Forelimb muscle (tissue), 1 donor: ENCODE measurements around the gene ADAM19. TPM values are rescaled to one million over a fixed set of nuclear protein-coding genes. Genes with fewer than 3 reads are reported as not detected.
"Not testable (repeated sequence)": the region's sequence is repeated elsewhere in the genome, so short reads cannot be mapped to it uniquely, and the experiment has no call there.

Source experiments
- DNase-seq: peaks from one replicate; pipeline ENCODE4 v3.0.0-alpha.2; 2013; ENCODE audit warnings: low read depth
- polyA plus RNA-seq: library from polyadenylated mRNA; unstranded; fragments of 120-200 nt; gene quantifications from one replicate; pipeline ENCODE4 v1.2.1, GENCODE V29; 2013; ENCODE audit not compliant: insufficient read length

ADAM19 gene
- polyA plus RNA-seq, 1 donor = 17.2 TPM

DNA sequence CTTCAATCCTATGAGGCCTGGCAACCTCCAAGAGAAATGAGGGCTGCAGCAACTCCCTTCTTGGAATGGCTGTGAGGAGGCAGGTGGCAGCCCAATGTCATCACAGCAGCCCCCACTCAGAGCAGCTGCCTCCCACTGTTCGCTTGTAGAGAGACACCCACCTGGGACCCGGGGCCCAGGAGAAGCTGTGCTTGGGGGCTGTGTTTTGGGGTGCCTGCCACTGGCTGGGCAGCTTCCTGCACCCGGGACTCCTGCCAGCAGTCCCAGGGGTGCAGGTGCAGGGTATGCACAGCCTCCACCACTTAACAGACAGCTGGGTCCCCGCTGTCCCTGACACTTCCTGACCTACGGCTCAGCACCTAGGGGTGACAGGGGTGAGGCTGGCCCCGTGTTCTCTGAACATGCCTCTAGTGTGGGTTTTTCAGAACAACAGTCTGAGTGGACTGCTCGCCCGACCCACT is 89.3 kb downstream of the ADAM19 start:
- DNase-seq = no peak

DNA sequence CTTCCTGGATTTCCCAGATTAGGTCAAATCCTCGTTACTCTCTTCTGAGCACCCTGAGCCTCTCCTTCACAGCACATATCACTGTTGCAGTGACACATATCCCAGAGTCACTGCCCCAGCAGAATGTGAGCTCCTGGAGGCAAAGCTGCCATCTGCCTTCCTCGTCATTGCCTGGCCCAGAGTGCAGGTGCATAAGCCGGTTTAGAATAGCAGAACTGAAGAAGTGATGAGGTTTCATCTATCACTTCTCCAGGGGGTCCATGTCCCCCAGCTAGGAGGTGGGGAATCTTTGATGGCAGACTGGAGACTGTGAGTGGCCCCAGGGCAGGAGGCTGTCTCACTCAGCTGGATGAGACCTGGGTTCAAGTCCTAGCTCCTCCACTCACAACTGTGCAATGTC is 89.8 kb downstream of the ADAM19 start:
- DNase-seq = no peak

GRCh38 chr5:157485340-157485739 is 90.2 kb downstream of the ADAM19 start:
- DNase-seq = no peak

- no peak for DNase-seq
Measured at GRCh38 chr5:157484768-157485167, 90.8 kb downstream of the ADAM19 start.

- not testable (repeated sequence) for DNase-seq
Measured at GRCh38 chr5:157482702-157483101, 92.9 kb downstream of the ADAM19 start.

DNA sequence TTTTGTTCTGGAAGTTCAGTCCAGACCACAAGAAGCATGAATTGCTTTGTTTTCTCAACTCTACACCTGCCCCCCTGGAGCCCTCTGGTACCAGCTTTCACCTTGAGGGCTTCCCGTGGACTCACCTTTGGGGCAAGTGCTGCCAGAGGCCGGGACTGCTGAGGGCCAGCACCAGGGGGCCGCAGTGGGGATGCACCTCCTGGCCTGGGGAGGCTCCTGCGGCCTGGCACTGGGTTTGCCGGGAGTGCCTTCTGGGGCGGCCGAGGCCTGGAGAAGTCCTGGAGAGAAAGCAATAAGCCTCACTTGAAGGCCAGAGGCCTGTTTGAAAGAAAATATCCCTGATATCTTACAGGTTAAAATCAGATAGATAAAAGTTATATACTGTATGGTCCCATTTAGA is 93.9 kb downstream of the ADAM19 start:
- DNase-seq = no peak

DNA sequence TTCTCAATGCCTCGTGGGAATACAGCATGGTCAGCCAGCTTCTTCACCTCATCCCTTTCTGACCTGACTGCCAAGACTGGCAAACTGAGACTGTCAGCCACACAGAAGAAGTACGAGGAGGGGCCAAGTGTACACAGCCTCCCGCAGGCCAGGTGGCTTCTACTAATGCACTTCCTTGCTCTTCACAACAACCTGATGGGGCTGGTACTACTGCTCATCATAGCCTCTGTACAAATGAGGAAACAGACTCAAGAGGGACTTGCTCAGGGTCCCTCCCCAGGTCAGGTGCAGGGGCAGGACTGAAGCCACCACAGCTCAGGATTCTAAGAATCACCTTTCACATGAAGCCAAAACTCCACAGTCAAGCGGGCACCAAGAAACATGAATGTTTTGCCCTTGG is 94.3 kb downstream of the ADAM19 start:
- DNase-seq = no peak

DNA sequence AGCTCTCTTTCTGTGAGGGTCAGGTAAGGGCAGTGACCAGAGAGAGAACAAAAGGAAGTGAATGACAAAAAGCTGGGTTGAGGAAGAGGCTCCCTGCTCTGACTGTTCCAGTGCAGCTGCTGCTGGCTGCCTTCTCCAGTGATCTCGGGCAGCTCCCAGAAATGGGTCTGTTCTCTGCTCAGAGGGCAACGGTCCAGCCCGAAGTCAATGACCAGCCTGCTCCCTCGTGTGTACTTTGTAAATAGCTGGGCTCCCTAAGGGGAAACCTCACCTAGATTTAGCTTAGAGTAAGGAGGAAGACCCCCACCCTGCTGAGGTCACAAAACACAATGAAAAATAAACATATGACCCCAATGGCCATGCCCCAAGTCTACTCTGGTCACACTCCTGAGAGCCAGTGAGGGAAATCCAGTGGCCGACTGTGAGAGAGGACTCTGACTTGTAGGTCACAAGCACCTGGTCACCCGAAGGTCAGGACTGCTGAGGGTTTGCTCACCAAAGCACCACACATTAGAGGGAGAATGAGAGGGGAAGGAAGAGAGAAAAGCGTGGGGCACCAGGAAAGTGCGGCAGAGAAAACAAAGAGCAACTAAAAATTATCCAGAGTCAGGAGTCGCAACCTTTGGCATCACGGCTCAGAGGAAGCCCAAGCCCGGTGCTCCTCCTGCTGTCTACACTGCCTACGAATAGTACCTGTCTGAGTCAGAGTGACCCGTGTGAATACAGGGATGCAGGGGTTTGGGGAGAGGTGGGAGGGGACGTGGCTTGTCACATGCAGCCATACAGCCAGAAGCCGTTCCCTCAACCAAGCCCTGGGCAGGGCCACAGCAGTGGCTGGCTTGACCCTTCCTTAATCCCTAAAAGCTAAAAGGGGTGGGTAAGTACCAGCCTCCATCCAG is 95.7 kb downstream of the ADAM19 start:
- no peak for DNase-seq

DNA sequence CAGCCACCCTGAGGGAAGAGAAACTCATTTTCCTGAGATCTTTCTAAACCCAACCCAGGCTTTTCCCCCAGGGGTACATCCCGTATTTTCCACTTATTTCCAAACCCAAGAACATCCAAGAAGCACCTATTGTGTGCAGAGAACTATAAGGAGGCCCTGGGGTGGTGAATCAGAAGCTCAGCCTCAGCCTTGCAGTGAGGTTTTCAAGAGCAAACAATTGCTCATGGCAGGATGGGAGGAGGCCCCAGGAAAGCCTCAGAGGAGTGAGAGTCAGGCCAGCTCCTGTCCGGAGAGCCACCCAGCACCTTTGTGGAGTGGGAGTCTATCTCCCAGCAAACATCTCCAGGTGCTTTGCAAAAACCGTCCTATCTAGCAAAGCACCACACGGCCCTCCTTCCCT is 96.4 kb downstream of the ADAM19 start:
- DNase-seq = no peak

DNA sequence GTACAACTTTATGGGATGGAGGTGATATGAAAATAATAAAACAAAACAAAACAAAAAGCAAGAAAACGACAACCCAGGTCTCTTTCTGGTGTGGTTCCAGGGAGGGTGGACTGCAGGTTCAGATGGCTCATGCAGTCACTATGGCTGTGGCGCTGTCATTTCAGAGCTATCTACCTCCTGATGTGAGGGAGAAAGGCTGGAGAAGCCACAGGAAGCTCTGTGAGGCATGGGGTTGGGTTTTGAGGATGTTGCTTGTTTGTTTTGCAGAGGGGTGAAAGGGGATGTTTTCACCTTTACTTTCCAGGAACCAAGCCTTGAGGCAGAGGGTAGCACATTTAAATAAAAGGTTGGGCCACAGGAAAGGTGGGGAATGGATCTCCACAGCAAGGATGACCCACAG is 96.8 kb downstream of the ADAM19 start:
- no peak for DNase-seq

GRCh38 chr5:157477814-157478494 is 97.6 kb downstream of the ADAM19 start:
- DNase-seq = no peak

DNA sequence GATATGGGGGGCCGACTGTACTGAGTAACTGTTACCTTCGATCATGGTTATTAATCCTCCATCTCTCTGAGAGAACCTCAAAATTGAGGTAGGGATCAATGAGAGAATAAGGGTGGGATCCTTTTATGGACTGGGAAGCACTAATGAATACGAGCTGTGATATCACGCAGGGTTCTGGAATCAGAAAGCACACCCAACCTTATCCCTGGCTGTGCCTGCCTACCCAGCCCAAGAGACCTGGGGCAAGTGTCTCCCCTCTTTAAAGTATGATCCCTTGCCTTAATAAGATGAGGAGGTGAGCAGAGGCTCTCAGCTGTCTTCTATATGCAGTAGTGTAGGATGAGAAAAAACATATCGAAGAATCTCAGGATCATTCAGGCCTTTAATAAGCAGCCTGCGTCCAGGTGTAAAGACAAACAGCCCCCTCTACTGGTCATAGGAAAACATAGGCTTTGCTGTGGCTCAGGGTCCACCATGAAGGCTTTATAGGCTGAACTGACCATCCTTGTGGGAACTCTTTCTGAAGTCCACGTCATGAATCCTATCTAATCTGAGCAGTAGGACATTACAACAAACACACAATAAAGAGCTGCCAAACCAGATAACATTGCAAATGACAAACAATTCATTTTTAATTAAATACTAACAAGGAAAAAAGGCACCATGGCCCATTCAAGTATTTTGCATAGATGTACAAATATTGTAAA is 98.7 kb downstream of the ADAM19 start:
- DNase-seq = peak; percentile 43

DNA sequence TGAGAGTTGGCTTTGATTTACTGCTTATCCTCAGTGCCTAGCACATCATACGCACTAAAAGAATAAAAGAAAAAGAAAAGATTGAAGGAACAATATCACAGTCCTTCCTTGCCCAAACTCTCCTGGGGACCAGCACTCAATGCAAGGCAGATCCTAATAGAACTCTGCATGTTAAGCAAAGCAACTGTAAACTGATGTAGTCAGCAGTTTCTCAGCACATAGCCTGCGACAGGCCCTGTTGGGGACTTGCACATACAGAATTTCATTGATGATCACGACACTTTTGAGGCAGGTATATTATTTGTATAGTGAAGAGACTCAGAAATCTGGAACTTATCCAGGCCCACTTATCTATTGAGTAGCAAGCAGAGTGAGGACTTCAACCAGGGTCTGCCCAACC is 100.1 kb downstream of the ADAM19 start:
- no peak for DNase-seq

GRCh38 chr5:157473383-157474320 is 101.9 kb downstream of the ADAM19 start:
- no peak for DNase-seq

GRCh38 chr5:157471709-157472108 is 103.9 kb downstream of the ADAM19 start:
- no peak for DNase-seq

DNA sequence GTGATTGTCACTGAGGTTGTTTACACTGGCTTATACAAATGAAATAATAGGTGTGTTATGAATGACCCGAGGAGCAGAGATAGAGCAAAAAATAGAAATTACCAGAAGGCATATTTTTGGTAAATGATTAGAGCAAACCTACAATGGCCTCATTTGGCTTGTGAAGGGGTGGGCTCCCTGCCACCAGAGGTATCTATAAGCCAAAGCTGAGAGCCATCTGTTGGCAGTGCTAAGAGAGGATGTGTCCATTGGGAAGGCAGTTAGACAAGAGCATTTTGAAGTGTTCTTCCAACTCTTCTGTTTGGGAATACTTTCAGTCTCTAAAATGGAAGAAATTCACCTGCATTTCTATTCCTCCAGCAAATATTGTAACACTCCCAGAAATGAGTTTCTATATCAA is 104.9 kb downstream of the ADAM19 start:
- no peak for DNase-seq

- no peak for DNase-seq
Measured at GRCh38 chr5:157469687-157470086, 105.9 kb downstream of the ADAM19 start.

DNA sequence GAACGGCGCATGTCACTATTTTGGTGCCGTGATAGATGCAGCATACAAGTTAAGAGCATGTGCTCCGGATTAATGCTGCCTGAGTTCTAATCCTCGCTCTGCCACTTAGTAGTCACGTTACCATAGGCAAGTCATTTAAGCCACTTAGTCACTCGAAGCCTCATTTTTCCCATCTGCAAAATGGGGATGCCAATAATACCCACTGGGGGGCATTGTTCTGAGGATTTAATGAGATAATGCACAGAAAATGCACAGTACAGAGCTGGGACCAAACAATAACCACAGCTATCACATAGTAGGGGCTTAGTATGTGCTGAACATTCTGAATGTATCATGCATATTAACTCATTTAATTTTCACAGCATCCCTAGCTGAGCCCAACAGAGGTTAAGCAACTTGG is 106.5 kb downstream of the ADAM19 start:
- DNase-seq = no peak

DNA sequence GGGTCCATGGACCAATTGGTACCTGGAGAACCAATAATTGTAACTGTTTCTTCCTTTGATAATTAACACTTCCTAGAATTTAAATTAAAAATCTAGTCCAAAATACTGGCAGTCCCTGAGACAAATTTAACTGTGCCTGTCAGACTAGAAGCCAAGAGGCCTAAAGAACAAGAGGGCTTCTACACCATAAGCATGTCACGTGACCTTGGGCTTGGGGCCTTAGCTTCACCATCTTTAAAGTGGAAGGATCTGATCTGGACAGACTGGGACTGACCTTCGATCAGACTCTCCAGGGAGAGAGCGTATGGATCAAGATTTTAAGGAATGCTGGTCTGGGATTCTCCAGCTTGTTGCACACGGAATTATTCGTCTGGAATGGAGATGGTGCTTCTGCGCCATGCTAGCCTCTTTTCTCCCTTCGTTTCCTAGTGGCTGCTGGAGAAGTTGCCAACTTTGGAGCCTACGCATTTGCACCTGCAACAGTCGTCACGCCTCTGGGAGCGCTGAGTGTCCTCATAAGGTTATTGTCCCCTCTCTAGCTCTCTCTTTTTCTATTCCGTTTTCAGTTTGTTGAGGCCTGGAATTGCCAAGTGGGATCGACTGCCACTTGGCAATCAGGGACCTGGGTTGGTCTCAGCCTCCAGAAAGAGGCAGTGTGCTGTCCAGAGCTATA is 107.1 kb downstream of the ADAM19 start:
- DNase-seq = no peak

DNA sequence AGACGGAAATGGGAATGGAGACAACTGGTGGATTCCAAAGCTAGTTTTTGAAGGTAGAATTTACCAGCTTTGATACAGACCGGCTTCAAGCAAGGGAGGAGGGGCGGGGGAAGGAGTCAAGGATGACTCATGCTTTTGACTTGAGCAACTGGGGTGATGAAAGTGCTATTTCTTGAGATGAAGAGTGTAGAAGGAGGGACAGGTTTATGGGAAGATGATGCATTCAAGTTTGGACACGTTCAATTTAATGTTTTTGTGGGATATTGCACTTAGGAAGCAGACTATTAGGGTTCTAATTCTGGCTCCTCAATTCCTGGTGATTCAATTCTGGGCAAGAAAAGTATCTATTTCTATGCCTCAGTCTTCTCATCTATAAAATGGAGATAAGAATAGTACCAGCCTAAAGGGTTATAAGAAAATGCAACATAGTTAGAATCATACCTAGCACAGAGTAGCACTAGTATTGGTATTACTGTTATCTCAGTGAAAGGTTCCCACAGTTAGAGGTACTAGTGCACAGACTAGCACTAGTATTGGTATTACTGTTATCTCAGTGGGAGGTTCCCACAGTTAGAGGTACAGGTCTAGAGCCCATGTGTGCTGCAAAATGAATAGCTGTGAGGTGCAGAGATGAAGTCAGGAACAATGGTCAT is 110.9 kb downstream of the ADAM19 start:
- DNase-seq = no peak
